Fibroblast of skin of left quadriceps (primary cell): ENCODE measurements around the gene BCO2.
"Not testable (repeated sequence)": the region's sequence is repeated elsewhere in the genome, so short reads cannot be mapped to it uniquely, and the experiment has no call there.

Experiments
- DNase-seq, 2 experiments: peaks; one replicate each; pipeline ENCODE4 v3.0.0-alpha.2; 2013; ENCODE audit warnings: low read depth in 2 of 2

BCO2 gene

DNA sequence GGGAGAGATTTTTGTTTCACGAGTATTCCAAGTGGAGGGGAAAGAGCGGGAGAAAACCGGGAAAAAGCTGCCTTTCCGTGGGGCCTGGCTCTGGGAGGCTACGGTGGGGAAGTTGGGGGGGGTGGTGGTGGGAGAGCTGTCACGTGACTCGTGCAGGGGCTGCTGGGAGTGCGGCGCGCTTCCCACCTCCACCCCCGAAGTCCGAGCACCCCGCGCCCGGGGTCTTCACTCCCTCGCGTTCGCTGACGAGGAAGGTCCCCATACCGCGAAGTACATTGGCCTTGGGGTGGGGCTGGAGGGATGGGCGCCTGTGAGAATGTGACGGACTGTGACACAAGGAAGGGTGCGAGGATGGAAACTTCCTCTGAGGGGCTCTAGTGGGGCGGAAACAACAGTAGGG lies 8.2 kb upstream of the BCO2 start, which contains the start of gene TEX12:
TEX12 (plus strand) TSS at position 228 of the 400 bp plus-strand sequence. CDS start 1,897 bp downstream, outside the sequence.
- DNase-seq: no peak

DNA sequence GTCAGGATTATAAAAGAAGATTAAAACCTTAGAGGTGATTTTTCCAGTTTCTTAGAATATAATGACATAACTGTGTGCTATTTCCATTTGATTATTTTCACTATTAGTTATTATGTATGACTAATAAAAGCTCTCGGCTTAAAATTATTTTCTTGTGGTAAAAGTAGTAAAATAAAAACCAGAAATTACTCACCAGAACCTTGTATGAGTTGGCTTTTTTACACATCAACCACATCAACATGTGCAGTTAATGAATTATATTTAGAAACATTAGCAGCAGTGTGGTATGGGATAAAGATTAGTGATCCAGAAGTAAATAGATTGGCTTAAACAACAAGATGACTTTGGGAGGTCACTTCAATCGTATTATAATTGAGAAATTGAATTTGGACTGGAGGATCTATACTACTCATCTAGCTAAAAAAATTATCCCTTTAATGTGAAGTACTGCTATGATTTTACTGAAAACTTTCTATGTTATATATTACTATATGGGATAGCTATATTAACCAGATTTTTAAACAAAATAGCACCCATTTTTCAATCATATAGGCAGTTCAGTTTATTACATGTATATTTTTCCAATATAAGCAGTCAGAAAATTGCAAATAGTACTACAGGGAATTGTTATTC lies 2.8 kb upstream of the BCO2 start:
- peak; percentile 45 to 53 for DNase-seq

DNA sequence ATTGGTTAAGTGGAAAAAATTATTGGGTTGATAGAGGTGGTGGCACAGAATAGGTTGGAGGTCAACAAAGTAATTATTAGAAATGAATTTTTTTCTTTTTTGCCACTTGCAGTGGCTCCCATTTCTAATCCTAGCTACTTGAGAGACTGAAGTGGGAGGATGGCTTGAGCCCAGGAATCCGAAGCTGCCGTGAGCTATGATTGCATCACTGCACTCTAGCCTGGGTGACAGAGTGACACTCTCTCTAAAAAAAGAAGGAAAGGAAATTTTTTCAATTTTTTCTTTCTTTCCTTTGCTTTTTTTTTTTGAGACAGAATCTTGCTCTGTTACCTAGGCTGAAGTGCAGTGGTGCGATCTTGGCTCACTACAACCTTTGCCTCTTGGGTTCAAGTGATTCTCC lies 2.2 kb upstream of the BCO2 start:
- DNase-seq: no peak

DNA sequence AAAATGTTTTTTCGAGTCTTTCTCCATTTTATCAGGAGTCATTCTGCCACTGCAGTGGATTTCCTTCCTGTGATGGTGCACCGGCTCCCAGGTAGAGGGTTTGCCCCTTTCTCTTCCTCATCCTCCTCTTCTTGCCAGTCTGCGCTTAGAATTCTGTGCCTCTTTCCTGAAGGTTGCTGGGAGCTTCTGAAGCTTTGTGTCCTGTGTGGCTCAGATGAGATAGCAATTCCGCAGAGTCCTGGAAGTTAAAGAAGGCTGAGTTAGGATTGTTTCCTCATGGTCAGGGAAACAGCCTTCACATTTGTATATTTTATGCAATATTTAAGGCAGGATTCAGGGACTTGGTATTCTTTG lies 264 bp downstream of the BCO2 start:
- DNase-seq: no peak

DNA sequence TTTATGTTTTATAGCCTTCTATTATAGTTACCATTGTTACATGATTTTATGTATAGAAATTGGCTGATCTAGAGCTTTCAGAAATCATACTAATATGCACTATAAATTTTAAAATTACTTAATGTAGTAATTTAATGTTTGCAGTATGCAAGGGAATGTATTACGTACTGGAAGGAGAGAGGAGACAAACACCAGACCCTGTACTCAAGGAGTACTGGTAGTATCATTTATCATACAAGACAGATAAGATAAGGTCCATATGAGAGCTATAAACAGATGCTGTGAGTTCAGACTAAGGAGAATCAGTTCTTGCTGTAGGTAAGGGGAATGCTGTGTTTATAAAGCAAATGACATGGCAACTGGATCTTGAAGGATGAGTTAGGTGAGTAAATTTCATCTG lies 765 bp downstream of the BCO2 start:
- no peak for DNase-seq

DNA sequence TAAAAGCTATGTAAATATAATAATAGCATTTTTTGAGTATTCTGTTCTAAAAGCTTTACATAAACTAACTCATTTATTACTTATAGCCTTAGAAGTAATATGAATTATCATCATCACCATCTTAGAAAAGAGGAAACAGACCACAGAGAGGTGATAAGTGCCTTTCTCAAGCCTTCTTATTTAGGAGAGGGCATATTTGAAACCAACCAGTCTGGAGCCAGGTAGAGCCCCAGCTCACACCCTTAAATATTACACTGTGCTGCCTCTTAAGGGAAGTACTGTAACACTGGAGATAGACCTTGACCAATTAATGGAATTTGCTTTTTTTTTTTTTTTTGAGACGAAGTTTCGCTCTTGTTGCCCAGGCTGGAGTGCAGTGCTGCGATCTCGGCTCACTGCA lies 2.3 kb downstream of the BCO2 start:
- DNase-seq: no peak

DNA sequence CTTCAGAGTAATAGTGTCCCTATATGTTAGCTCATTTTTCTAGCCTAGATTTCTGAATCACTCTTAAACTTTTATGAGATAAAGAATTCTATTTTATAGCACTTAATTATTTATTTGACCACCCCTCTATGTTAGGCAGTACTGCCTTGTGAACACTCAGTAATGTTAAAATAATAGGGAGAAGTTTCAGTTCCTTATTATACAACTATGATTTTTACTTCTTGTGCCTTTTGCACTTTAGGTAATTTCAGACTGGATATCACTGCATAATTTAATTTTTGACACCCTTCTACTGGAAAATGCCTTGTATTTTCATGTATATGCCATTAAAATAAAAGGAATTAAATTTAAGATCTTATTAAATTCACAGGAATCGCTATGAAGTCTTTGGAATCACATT lies 3.1 kb downstream of the BCO2 start:
- DNase-seq: no peak

DNA sequence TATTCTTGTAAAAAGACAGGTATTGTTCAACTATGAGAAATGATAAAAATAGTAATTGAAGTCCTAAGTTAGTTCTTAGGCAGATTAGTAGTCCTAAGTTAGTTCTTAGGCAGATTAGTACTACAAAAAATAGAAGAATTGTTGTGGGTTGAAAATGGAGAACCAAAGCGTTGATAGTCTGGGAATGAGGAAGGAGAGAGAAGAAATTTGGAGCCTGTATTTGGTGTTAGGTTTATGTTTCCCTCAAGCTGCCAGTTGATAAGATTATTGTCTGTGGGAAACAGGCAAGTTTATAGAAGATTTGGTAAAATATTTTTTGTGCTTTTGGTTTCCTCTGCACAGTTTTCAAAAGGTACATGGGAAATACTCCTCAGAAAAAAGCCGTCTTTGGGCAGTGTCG lies 3.6 kb downstream of the BCO2 start:
- DNase-seq: no peak

DNA sequence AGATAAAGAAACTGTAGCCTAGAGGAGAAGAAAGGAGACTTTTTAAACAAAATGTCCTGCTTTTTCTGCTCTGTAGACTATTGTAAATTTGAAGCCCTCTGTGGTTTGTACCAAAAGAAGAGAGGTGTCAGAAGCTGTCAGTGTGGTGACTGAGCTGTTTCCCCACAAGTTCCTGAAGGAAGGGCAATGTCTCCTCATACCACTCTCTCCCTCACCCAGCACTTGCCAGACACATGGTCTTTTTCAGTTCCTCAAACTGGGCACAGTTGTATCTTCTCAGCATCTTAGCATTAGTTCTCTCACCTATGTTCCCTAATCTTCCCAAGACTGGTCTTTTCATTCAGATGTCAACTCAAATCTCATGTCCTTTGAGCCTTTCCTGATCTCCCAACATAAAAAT lies 4.3 kb downstream of the BCO2 start:
- no peak for DNase-seq

DNA sequence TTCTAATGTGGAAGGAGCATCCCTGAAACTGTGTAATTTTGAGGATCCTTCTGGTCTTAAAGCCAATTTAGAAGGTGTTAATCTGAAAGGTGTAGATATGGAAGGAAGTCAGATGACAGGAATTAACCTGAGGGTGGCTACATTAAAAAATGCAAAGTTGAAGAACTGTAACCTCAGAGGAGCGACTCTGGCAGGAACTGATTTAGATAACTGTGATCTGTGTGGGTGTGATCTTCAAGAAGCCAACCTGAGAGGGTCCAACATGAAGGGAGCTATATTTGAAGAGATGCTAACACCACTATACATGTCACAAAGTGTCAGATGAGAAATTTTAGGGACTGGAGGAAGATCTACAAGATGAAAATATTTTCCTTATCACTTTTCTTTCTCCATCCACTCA lies 7.6 kb downstream of the BCO2 start:
- no peak for DNase-seq

DNA sequence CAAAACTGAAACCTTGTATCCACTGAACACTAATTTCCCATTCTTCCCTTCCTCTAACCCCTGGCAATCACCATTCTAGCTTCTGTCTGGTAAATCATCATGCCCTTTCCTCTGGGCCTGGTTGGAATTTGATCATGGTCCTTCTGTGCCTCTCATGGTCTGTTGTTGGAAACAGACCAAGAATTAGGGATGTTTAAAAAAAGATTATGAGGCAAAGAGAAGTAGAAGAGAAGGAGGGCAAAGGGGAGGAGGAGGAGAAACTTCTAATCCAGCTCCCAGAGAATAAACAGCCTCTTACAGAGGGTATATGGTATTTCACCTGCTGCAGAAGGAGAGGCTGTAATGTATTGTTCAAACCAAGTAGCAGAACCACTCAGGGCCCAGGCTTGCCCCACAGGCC lies 10.6 kb downstream of the BCO2 start:
- DNase-seq: no peak

DNA sequence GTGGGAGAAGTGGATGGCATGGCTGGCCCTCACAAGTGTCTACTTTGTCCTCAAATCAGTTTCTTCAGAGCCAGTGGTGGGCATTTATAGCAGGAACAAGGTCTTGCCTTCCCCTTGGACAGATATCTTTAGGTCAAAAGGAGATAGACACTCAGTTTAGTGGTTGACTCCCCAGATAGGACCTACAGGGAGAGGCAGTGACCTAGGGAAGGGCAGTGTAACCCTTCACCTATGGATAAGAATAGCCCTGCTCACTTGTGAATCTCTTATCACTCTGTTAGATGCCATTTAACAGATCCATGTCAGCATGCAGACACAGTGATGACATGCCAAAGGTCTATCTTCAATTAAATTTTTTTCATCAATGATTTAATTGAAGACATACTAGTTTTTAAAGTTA lies 11.0 kb downstream of the BCO2 start:
- DNase-seq: no peak

DNA sequence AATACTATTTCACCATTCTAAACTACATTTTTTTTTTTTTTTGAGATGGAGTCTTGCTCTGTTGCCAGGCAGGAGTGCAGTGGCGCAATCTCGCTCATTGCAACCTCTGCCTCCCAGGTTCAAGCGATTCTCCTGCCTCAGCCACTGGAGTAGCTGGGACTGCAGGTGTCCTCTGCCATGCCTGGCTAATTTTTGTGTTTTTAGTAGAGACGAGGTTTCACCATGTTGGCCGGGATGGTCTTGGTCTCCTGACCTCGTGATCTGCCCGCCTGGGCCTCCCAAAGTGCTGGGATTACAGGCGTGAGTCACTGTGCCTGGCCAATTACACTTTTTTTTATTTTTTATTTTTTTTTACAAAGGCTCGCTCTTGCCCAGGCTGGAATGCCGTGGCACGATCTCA lies 19.8 kb downstream of the BCO2 start:
- DNase-seq: not testable (repeated sequence)

DNA sequence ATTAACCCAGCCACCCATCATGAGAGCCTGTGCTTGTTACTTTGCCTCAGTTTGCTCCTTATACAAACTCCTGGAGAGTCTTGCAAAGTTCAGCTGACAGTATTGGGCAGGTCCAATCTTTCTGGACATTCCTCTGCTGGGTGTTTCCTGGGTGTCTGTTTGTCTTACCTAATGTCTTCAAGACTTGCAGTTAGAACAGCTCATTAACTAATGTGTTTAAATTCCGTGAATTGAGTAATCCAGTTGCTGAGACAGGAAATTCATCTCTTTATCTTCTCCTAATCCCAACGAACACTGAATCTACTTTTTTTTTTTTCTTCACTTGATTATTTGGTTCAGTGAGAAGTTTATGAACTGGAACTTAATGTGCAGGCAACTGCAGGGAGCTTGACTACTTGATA lies 20.6 kb downstream of the BCO2 start:
- DNase-seq: no peak

DNA sequence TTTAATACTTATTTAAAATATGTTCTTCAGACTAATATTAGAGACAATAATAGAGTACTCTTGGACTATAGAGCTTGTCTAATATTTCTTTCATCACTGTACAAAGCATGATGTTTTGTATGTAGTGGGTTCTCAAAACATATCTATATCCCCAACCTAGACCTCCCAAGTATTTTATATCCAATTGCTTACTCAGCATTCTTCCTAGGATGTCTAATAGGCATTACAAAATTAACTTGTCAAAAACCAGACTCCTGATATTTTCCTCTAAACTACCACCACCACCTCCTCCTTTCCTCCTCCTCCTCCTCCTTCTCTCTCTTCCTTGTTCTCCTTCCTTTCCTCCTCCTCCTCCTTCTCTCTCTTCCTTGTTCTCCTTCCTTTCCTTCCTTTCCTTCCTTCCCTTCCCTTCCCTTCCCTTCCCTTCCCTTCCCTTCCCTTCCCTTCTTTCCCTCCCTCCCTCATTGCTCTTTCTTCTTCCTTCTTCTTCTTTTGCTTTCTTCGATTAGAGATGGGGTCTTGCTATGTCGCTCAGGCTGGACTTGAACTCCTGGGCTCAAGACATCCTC lies 21.3 kb downstream of the BCO2 start:
- DNase-seq: no peak

DNA sequence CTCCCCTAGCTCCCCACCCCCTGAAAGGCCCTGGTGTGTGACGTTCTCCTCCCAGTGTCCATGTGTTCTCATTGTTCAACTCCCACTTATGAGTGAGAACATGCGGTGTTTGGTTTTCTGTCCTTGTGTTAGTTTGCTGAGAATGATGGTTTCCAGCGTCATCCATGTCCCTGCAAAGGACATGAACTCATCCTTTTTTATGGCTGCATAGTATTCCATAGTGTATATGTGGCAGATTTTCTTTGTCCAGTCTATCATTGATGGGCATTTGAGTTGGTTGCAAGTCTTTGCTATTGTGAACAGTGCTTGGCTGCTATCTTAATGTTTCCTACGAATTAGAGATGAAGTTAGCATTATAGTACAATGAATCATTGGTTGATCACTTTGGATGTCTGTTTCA lies 23.8 kb downstream of the BCO2 start:
- DNase-seq: not testable (repeated sequence)

DNA sequence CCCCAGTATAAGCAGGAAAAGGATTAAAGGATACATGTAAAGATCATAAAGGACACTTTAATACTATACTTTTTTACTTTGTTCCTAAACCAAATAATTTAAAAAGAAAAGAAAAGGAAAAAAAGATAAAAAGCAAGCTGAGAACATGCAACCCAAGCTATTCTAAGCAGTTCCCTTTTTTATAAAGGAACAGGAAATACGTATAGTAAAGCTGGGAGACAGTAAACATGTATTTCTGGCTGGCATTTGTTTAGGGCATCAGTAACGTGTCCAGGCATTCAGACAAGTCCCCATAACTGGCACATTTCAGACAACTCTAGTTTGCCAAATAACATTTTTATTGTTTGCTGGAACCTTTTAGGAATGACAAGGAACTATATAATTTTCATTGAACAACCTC lies 24.9 kb downstream of the BCO2 start:
- DNase-seq: no peak

DNA sequence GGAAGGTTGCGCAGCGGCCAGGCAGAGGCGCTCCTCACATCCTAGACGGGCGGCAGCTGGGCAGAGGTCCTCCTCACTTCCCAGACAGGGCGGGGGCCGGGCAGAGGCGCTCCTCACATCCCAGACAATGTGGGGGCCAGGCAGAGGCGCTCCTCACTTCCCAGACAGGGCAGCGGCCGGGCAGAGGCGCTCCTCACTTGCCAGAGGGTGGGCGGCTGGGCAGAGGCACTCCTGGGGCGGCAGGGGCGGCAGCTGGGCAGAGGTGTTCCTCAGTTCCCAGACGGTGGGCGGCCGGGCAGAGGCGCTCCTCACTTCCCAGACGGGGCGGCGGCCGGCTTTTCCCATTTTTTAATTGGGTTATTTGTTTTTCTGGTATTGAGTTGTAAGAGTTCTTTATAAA lies 30.8 kb downstream of the BCO2 start:
- DNase-seq: no peak

DNA sequence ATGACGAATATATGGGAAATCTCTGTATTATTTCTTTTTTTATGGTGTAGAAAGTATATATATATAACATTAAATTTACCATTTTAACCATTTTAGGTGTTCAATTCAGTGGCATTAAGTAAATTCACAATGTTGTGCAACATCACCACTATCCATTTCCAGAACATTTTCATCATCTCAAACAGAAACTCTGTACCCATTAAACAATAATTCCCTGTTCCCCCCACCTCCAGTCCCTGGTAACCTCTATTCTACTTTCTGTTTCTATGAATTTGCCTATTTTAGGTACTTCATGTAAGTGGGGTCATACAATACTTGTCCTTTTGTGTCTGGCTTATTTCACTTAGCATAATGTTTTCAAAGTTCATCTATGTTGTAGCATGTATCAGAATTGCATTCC lies 35.6 kb downstream of the BCO2 start:
- no peak for DNase-seq

DNA sequence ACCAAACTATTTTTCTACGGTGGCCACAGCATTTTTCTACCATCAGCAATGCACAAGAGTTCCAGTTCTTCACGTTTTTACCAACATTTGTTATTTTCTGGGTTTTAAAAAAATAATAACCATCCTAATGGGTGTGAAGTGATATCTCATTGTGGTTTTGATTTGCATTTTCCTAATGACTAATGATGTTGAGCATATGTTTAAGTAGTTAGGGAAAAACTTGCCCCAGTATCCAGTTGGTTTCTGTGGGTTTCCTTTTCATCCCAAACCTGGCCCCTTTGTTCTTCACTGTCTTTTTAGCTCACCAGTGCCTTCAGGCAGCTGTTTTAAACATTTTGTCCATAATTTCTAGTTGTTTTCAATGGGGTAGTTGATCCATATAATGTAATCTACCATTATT lies 36.2 kb downstream of the BCO2 start:
- DNase-seq: no peak

DNA sequence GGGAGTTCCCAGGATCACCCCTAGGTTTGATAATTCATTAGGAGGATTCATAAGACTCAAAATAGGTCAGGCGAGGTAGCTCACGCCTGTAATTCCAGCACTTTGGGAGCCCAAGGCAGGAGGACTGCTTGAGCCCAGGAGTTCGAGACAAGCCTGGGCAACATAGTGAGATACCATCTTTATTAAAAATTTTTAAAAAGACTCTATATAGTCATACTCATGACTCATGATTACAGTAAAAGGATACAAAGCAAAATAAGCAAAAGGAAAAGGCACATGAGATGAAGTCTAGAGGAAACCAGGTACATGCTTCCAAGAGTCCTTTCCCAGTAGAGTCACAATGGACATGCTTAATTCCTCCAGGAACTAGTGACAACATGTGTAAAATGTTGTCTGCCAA lies 37.0 kb downstream of the BCO2 start:
- DNase-seq: no peak

DNA sequence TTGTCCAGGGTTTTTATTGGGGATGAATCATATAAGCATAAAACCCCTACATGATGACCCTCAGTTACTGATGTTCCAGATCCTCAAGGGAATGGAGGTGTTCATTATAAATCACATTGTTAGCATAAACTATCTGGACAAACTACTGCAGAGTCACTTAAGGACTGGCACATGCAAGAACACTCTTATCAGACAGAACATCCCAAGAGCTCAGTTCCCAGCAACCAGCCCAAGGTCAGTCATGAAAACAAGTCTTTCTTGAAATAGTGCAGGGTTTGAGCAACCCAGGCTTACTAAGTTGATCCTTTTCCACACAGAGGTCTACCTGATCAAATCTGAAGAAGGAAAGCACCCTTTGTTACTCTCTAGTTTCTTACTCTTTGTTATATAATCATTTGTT lies 37.4 kb downstream of the BCO2 start:
- DNase-seq: no peak

DNA sequence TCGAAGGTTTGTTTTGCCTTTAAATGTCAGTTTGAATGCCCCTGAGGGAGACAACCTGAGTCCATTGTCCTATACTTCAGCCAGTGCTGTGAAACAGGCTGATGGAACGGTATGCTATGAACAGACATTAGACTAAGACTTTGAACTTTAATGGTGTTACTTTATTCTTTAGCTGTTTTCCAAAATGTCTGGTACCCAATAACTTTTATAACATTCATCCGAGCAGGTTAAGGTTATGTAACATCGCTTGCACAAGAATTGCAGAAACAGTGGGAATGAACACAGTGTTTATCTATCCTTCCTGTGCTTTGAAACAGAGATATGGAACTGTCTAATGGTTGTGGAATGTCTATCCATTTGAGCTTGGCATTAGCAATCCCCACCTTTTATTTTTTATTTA lies 38.4 kb downstream of the BCO2 start:
- DNase-seq: no peak

DNA sequence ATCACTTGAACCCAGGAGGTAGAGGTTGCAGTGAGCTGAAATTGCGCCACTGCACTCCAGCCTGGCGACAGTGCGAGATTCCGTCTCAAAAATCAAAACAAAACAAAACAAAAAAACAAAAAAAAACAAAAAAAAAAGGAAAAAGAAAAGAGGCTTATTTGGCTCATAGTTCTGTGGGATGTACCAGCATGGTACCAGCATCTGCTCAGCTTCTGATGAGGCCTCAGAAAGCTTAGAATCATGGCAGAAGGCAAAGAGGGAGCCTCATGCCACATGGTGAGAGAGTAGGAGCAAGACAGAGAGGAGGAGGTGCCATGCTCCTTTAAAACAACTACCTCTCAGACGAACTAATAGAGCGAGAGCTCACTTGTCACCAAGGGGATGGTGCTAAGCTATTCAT lies 40.3 kb downstream of the BCO2 start:
- no peak for DNase-seq
